T47D (cell line): ENCODE measurements around the gene FBXO47.
"Not testable (repeated sequence)": the region's sequence is repeated elsewhere in the genome, so short reads cannot be mapped to it uniquely, and the experiment has no call there.

Source experiments
- DNase-seq, 2 experiments: peaks; one replicate each; pipeline versions ENCODE4 v3.0.0 to v3.0.0-alpha.2; 2011 to 2012; ENCODE audit warnings: low read depth in 1 of 2, low spot score in 1 of 2
- JUND ChIP-seq: IDR thresholded peaks from 2 replicates; pipeline ENCODE4 v1.6.1; 2012; ENCODE audit warnings: low read depth
- in situ Hi-C: cut with HindIII; loops from 2 replicates; pipeline ENCODE4 v1.10.0; 2016; ENCODE audit warnings: low sequenced_read_pairs, low pct_unique_long_range_greater_than_20kb

Gene FBXO47

DNA sequence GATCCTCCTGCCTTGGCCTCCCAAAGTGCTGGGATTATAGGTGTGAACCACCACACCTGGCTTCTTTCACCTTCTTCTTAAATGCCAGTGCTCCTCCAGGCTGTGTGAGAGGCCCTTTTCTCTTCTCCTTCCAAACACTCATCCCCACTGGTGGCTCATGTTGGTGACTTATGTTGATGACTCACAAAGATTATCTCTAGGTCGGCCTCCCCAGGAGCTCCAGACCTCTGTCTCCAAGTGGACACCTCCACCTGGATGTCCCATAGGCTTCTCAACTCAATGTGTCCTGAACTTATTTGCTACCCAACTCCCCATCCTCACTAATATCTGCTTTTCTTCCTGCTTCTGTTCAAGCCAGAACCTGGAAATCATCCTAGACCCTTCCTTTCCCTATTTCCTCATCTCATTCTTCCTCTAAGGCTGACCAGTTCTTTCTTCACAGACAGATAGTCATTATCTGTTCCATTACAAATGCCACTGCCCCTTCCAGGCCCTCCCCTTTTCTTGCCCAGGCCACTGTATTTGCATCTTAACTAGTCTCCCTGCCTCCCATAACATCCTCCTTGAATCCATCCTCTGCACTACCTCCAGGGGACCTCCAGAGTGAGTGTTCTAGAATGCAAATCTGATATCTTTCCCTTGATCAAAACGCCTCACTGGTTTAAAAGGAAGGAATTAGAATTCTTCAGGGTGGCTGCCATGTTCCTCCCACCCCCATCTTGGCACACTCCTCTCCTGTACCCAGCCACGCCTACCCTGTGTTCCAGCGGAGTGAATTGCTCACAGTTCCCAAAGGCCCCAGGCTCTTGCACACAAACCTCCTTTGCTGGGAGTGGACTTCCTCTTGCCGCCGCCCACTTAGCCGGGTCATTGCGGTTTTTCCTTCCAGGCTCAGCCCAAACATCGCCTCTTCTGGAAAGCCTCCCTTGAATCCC is 34.8 kb upstream of the FBXO47 start:
- peak; percentile 60 to 94 for DNase-seq
- in situ Hi-C loops, result no loop called here
- no peak for TF ChIP-seq JUND

DNA sequence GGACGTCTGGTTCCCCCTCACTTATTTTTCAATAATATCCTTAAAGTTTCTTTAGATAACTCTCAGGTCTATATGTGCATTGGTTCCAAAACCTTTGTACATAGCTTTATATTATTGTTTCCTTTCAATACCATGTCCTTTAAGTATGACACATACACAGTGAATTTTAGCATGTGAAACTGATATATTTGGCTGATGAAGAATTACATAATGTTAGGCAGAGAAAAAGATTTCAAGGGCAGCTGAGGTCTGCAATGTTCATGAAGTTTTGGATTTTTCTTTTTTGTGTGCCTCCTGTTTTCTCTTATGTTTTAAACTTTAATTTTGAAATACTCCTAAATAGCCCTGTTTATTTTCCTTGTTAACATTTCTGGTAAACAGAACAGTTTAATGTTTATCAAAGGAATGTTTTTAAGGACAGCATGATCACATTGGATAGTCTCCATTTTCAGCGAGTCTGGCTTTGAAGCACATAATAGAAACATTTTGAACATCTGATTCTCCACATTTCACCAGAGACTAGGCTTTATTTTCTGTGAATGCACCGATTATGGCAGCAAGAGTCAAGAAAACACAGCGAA is 32.9 kb upstream of the FBXO47 start:
- DNase-seq, result no peak
- in situ Hi-C loops, result no loop called here

GRCh38 chr17:38996660-38997337 is 29.6 kb upstream of the FBXO47 start:
- in situ Hi-C loops, result no loop called here
- no peak for TF ChIP-seq JUND
- DNase-seq, result no peak

More for the DNA sequence above, 32.9 kb upstream of the FBXO47 start:
- TF ChIP-seq JUND, result no peak

DNA sequence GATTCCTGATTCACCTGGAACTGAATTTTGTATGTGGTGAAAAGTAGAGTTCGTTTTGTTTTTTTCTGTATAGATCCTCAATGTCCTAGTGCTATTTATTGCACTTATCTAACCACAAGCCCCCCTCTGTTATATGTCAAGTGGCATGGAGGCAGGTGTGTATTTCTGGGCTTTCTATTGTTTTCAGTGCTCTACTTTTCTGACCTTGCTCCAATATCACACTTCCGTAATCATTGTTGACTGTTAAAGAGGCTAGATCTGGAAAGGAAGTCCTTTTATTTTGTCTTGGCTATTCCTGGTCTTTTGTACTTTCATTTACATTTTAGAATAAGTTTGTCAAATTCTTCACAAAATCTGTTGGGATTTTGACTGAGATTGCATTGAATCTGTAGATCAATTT is 26.8 kb upstream of the FBXO47 start:
- TF ChIP-seq JUND, result no peak
- DNase-seq, result no peak
- in situ Hi-C loops, result no loop called here

DNA sequence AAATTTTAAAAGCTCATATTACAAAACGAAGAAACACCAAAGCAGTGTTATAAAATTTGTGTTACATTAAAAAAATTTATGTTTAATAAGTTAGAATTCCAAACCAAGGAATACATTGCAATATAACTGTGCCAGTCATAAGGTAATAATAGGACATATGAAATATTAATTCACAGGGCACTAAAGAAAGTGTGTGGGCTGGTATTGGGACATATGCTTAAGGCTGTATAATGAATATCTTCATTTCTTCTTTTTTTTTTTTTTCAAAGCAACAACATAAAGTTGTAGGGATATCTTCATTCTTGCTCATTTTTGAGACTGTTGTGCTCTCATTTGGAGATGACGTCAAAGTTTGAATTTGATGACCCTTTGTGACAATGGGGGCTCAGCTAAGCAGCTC is 17.5 kb upstream of the FBXO47 start:
- in situ Hi-C loops, result no loop called here
- DNase-seq, result no peak
- no peak for TF ChIP-seq JUND

GRCh38 chr17:38982858-38983746 is 15.9 kb upstream of the FBXO47 start:
- peak; percentile 67 to 83 for DNase-seq
- in situ Hi-C loops, result no loop called here

DNA sequence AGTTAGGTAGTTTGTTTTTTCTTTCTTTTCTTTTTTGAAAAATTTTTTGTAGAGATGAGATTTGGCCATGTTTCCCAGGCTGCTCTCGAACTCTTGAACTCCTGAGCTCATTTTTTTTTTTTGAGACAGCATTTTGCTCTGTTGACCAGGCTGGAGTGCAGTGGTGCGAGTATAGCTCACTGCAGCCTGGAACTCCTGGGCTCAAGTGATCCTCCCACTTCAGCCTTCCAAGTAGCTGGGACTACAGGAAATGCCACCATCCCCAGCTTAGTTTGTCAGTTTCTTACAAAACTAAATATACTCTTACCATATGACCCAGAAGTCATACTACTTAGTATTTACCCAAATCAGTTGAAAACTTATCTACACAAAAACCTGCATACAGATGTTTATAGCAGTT is 14.4 kb upstream of the FBXO47 start:
- no peak for TF ChIP-seq JUND
- in situ Hi-C loops, result no loop called here
- no peak for DNase-seq

More at GRCh38 chr17:38982858-38983746, 15.9 kb upstream of the FBXO47 start:
- TF ChIP-seq JUND, result no peak

DNA sequence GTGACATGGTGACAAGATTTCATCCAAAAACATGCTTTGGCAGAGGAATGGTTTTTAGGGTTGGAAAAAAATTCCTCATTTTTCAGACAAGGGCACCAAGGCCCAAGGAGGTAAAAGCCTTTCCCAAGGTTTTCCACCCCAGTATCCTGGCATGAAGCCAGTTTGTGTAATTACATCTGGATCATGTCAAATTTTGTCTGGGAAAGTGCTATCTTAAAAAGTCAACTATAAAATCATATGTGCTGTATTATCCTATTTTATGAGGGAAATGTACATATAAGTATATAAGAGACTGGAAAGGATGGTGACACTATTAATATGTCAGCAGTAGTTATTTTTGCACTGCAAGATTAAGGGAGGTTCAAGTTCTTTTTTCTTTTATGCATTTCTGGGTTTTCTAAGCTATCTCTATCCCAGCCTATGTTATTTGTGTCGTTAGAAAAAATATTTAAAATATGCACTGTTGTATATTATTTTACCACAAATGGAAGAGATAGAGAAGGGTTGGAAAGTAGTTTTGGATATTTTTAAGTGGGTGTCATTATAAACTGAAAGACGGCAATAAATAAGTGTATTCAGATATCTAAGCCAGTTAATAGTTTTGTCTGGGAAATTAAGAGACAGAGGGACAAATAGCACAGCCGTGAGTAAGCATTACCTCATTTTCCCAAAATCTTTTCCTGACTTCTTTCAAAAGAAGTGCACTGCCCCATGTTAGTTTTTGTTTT is 13.5 kb upstream of the FBXO47 start:
- in situ Hi-C loops, result no loop called here
- no peak for DNase-seq
- no peak for TF ChIP-seq JUND

DNA sequence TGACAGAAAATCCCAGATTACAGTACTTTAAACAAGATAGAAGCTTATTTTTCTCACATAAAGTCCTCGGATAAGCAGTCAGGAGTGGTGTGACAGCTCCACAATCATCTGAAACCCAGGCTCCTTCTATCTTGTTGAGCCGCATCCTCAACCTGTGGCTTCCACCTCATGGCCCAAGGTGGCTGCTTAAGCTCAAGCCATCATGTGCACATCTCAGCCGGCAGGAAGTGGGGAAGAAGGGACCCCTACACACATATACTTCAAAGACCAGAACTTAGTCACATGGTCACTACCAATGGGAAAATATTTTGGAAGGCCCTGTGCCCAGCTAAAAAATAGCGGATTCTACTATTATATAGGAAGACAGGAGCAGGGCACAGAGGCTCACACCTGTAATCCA is 11.0 kb upstream of the FBXO47 start:
- no peak for TF ChIP-seq JUND
- DNase-seq, result no peak
- in situ Hi-C loops, result no loop called here

- in situ Hi-C loops, DNase-seq: not testable (repeated sequence)
Measured at GRCh38 chr17:38976187-38976551, 9.0 kb upstream of the FBXO47 start.

DNA sequence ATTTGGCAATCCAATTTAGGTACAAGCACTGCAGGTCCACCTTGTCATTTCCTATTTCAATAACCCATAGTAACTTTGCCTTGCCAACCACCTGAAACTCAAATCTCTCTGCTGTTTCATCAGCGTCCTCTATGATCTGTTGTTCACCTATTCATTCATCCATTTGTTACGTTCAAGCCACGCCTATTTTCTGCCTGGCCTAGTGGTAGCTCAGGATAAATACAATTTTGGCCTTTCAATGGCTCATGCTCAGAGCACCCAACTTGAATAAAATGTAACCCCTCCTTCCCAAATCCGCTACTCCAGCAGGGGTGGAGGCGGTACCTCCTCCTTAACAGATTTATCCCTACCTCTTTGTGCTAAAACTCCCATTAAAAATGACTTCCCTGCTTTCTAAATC is 3.6 kb upstream of the FBXO47 start:
- DNase-seq, result peak in 1 of 2 experiments; percentile 31
- no peak for TF ChIP-seq JUND

More for the DNA sequence above, 3.6 kb upstream of the FBXO47 start:
- in situ Hi-C loops, result no loop called here
